Lower leg skin (tissue), 3 donors: ENCODE data around the gene CEP112.

ENCODE experiments used
- POLR2A ChIP-seq, 2 donors: fragments of 450-650 bp; IDR thresholded peaks; one replicate each; pipeline ENCODE4 v1.6.1; 2016 to 2017; ENCODE audit warnings: antibody characterized with exemption in 2 of 2, mild to moderate bottlenecking in 1 of 2, moderate library complexity in 1 of 2
- TF ChIP-seq, protein P1 (sequence below), 3 donors: fragments of 450-650 bp; IDR thresholded peaks; one replicate each; pipeline ENCODE4 v1.5.1; 2016; ENCODE audit warnings: antibody characterized with exemption in 3 of 3, mild to moderate bottlenecking in 3 of 3, moderate library complexity in 2 of 3

DNA sequence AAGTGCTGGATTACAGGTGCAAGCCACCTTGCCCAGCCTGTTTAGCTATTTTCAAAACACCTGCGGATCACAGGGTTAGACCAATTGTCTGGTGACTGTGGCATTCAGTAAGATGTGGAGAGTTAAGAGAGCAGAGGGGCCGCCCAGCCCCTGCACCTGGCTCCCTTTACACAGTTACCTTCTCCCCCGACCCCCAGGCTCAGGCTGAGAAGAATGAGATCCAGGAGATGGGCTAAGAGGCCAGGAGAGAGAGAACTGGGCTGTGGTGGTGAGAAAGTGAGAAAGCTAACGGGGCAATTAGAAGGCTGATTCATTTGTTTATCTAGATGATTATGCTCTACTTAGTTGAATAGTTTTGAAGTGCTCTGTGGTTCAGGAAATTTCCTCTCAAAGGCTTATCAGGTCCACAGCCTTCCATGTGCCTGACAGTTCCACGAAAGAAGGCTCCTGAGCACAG is 562.7 kb downstream of the CEP112 start:
- TF ChIP-seq, protein P1, sequence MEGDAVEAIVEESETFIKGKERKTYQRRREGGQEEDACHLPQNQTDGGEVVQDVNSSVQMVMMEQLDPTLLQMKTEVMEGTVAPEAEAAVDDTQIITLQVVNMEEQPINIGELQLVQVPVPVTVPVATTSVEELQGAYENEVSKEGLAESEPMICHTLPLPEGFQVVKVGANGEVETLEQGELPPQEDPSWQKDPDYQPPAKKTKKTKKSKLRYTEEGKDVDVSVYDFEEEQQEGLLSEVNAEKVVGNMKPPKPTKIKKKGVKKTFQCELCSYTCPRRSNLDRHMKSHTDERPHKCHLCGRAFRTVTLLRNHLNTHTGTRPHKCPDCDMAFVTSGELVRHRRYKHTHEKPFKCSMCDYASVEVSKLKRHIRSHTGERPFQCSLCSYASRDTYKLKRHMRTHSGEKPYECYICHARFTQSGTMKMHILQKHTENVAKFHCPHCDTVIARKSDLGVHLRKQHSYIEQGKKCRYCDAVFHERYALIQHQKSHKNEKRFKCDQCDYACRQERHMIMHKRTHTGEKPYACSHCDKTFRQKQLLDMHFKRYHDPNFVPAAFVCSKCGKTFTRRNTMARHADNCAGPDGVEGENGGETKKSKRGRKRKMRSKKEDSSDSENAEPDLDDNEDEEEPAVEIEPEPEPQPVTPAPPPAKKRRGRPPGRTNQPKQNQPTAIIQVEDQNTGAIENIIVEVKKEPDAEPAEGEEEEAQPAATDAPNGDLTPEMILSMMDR (IDR thresholded peaks at IDR 0.05): no peak
- TF ChIP-seq POLR2A (IDR thresholded peaks at IDR 0.05): no peak
